HG02870 (cell line): ENCODE measurements around the gene CCDC74A.
"Not testable (repeated sequence)": the region's sequence is repeated elsewhere in the genome, so short reads cannot be mapped to it uniquely, and the experiment has no call there.

Experiments
- ATAC-seq: cut with Tn5 transposase; IDR thresholded peaks from one replicate; pipeline ENCODE4 v1.9.1; 2021; ENCODE audit warnings: mild to moderate bottlenecking, moderate library complexity; ENCODE audit not compliant: unreplicated experiment

Gene CCDC74A

DNA sequence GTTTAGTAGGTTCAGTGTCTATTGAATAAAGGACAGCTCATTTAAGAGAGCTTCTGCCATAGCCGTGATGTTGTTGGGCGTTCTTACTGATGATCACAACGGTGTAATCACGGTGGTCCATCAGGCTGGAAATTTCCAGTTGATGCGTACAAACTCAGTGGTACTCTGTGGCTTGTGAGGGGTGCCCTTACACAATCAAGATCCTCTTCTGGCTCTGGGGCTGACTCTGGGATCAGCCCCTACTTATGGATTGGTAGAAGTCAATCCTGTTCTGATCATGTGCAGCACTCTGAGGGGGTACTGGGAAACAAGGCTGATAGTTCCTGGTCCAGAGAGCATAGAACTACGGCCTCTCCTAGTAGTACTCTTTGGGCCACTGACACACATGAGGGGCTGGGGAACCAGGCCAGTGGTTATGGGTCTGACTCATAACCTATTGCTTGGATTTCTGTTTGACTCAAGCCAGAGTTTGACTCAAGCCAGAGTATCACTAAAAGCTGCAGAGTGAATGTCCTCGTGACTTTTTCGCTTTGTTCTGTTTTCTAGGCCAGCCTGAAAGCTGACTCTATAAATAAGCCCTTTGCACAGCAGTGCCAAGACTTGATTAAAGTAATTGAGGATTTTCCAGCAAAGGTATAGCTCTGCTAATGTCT lies 29.2 kb upstream of the CCDC74A start:
- ATAC-seq: peak; percentile 99

DNA sequence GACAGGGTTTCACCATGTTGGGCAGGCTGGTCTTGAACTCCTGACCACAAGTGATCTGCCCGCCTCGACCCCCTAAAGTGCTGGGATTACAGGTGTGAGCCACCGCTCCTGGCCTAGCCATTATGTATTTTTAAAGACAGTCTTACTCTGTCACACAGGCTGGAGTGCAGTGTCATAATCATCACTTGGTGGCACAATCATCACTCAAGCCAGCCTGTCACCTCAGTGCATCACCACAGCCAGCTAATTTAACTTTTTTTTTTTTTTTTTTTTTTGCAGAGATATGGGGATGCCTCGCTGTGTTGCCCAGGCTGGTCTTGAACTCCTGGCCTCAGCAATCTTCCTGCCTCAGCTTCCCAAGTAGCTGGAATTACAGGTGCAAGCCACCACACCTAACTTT lies 24.1 kb upstream of the CCDC74A start:
- ATAC-seq: not testable (repeated sequence)

DNA sequence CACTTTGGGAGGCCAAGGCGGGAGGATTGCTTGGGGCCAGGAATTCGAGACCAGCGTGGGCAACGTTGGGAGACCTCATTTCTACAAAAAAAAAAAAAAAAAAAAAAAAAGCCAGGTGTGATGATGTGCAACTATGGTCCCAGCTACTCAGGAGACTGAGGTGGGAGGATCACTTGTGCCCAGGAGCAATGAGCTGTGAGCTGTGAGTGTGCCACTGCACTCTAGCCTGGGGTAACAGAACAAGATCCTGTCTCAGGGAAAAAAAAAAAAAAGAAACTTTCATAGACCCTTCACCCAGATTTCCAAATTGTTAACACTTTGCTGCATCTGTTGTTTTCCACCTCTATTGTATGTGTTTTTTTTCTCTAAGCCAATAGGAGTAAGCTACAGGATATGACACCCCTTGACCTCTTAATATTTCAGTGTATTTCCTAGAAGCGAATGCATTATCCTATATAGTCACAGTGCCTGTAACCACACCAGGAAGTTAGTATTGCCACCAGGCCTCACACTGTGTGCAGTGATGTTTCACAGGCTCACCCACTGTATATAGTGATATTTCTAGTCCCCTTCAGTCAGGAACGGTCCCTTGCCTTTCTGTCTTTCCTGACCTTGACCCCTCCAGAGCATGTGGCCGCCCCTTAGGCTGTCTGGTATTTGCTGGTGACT lies 23.5 kb upstream of the CCDC74A start:
- not testable (repeated sequence) for ATAC-seq

DNA sequence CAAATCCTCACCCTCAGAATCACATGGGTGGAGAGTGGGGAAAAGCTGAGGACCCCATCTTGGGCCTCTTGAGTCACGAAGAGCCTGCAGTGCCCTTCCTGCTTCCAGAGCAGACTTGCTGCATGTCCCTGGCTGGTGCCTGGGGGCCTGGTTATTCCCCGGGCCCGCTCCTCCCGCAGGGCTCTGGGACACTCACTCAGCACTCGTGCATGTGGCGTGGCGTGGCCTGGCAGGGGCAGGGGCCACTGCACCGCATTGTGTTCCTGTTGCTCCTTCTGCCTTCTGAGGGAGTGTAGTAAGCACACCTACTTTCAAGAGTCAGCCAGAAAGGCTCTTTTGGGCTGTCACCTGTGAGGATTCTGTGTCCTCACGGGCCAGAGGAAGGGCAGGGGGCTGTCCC lies 18.1 kb upstream of the CCDC74A start:
- no peak for ATAC-seq

DNA sequence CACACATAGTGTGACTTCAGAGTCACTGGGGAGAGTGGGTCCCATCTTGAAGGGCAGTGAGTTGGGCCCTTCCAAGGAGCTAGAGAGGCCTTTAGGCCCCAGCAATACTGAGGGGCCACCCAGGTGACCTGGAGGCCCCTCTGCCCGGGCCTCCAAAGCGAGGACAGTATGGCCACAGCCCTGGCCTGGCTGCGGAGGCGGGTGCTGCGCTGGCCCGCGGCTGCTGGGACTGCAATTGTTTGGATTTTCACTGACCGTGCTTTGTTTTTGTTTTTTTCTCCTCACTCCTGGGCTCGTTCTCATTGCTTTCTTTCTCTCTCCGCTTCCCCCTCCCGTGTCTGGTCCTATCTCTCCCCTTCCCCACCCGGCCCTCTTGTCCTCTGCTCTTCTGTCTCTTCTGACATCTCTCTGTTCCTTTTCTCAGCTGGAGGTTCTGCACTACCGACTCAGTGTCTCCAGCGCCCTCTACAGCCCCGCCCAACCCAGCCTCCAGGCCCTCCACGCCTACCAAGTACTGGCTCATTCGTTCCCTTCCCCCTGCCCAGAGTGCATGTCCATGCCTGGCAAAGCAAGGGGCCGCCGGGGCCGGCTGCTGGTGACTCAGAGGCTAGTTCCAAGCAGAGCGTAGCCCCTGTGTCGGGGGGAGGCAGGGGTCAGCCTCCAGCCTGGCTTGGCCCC lies 16.3 kb upstream of the CCDC74A start:
- not testable (repeated sequence) for ATAC-seq

DNA sequence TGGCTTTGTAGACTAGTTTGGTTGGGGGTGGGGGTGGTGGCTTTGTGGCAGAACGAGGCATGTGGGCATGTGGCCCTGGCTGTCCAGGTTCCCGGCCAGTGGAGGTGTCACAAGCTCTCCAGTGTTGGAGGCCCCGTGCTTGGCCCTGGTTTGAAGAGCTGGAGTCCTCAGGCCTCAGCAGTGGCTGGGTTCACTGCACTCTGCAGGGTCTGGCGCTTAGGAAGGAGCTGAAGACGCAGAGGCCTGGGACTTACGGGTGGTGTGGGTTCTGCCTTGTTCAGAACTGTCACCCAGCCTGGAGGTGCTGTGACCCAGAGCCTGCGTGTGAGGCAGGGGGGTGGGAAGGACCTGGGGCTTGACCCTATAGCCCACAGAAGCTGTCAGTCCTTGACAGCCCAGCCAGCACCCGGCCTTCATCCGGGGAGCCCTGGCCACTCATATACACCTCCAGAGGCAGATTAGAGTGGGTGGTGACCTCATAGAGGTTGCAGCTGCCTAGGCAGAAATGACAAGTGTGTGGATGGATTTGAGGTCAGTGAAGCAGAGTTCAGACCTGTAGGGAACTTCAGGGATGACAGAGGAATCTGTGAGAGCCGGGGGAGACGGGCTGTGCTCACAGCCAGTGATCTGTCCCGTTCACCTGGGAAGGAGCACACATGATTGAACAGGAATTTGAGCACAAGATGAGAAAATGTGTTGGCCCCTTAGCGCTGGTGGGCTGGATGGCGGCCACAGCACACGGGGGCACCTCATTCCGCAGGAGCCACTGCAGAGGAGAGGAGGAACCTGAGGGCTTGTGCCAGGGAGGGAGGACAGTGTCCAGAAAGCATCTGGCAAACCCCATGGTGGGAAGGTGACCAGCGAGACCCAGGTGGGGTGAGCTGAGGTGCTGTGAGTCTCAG lies 15.5 kb upstream of the CCDC74A start:
- not testable (repeated sequence) for ATAC-seq

DNA sequence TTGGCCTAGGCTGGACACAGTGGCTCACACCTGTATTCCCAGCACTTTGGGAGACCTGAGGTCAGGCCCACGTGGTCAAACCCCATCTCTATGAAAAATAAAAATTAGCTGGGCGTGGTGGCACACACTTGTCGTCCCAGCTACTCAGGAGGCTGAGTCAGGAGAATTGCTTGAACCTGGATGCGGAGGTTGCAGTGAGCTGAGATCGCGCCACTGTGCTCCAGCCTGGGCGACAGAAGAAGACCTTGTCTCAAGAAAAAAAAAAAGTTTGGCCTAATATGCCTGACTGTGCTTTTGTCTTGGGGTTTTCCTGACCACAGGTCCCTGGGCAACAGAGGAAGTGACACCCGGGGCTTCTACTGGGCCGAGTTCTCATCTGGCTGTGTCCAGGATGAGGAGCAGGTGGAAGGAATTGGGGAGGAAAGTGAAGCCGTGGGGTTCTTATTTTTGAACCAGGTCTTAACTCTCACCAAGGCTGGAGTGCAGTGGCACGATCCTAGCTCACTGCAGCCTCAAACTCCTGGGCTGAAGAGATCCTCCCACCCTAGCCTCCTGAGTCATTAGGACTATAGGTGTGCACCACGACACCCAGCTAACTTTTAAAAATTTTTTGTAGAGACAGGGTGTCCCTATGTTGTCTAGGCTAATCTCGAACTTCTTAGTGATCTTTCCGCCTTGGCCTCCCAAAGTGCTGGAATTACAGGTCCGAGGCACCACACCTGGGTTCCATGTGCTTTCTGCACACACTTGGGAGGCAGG lies 13.1 kb upstream of the CCDC74A start:
- peak; percentile 62 for ATAC-seq

DNA sequence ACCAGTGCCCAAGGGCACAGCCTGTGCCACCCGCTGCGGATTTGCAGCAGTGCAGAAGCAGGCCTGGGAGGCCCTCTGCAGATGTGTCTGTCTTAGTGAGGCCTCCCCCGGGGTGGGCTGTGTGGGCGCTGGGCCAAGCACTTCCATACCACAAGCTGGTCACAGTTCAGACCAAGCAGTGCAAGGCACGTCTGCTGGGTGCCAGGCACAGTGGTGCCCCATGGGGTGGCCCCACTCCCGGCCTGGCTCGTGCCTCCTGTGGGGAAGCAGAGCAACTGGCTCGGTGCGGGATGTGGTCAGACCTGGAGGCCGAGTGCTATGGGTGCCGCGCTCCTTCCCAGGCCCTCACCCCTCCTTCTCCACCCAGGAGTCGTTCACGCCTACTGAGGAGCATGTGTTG lies 12.5 kb upstream of the CCDC74A start:
- not testable (repeated sequence) for ATAC-seq

DNA sequence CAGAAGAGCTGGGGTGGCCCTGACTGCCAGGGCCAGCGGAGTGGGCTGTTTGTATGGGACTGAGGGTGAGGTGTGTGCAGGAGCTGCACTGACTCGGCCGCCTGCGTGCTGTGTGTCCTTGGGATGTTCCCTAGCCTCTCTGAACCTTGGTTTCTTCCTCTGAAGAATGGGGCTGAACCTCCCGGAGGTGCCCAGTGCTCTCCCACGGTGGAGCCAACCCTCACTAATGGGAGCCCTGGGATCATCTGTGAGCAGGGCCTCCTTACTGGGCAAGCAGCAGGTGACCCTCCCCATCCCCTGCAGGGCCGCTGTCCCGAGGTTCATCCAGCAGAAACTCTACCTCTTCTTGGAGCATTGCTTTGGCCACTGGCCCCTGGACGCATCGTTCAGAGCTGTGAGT lies 11.7 kb upstream of the CCDC74A start:
- no peak for ATAC-seq

DNA sequence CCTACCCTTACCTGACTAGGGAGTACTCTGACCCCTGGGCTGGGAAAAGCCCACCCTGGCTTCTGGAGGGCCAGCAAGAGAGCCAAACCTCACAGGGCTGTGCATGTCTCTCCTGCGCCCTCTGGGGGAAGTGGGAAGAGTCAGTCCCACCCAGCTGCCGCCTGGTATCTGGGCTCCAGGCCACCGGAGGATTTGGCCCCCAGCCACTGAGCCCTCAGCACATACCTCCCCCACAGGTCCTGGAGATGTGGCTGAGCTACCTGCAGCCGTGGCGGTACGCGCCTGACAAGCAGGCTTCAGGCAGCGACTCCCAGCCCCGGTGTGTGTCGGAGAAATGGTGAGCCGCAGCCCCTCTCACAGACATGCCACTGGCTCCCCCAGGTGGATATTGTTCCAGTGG lies 11.1 kb upstream of the CCDC74A start:
- not testable (repeated sequence) for ATAC-seq

DNA sequence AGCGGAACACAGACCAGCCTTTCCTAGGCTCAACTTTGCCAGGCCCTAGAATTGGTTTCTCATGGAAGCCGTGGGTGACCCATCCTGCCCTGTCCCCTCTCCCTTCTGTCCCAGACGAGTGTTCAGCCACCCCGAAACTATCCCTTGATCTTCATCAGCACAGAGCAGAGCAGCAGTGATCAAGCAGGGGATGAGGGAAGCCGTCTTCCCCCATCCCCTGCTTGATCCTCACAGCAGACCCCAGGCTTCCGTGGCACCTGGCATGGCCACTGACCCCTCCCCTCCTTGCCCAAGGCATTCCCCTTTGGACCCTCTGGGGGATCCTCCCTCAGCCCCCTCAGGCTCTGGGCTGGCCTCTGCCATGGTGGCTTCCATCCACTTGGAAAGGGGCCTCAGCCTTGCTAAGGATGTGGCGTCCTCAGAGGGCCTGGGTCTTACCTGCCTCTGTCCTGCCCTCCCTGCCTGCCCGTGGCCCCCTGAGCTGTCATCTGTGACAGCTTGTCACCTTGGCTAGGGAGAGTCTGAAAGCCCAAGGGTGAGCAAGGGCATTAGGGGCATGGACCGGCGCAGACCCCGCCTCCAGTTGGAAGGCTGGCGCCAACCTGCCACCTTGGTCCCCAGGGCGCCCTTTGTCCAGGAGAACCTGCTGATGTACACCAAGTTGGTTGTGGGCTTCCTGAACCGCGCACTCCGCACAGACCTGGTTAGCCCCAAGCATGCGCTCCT lies 10.4 kb upstream of the CCDC74A start:
- ATAC-seq: no peak

DNA sequence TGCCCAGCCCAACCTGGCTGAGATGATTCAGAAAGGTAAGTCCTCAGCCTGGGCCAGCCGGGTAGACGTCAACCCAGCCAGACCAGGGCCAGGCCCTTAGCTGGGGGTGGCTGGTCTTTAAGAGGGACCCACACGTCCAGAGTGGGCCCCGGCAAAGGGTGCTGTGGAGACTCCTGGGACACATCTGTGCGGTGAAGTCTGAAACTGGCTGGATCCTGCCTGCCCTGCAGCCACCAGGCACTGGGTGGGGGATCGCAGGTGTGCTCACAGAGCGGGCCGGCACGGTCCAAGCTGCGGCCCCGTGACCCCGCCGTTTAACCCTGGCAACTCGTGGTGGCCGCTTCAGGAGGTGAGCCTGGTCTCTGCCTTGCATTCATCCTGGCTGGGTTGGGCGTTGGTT lies 9.8 kb upstream of the CCDC74A start:
- ATAC-seq: not testable (repeated sequence)

DNA sequence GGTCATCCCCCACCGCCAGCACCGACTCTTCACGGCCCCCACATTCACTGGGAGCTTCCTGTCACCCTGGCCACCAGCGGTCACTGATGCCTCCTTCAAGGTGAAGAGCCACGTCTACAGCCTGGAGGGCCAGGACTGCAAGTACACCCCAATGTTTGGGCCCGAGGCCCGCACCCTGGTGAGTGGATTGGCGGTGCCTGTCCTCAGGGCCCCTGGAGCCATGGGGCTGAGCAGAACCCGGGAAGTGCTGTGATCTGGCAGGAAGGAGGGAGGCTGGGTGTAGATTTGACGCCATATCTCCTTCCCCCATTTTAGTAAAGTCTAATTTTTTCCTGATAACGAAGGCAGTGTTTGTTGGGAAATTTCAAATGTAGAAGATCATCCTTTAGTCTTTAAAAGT lies 9.2 kb upstream of the CCDC74A start:
- not testable (repeated sequence) for ATAC-seq

DNA sequence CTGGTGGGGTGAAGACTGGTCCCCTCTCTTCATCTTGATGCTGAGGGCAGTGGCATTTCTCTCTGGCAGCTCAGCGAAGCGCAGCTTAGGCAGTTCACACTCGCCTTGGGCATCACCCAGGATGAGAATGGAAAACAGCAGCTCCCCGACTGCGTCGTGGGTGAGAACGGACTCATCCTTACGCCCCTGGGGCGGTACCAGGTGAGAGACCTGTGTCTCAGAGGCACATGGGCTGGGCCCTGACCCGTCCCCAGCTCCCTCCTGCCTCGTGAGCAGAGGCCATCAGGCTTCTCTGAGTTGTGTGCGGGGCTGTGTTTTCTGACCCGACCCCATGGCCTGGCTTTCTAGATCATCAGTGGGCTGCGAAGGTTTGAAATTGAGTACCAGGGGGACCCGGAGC lies 8.2 kb upstream of the CCDC74A start:
- ATAC-seq: no peak

DNA sequence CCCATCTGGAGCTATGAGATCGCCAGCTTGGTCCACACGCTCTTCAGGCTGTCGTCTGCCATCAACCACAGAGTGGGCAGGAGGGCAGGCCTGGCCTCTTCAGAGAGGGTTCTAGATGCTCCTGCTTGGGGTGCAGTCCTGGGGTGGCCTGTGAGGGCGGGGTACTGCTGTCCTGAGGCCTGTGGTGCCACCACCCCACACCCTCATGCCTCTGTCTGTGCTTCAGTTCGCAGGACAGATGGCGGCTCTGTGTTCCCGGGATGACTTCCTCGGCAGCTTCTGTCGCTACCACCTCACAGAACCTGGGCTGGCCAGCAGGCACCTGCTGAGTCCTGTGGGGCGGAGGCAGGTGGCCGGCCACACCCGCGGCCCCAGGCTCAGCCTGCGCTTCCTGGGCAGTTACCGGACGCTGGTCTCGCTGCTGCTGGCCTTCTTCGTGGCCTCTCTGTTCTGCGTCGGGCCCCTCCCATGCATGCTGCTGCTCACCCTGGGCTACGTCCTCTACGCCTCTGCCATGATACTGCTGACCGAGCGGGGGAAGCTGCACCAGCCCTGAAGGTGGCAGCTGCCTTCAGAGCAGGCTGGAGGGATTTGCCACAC lies 7.7 kb upstream of the CCDC74A start:
- not testable (repeated sequence) for ATAC-seq

DNA sequence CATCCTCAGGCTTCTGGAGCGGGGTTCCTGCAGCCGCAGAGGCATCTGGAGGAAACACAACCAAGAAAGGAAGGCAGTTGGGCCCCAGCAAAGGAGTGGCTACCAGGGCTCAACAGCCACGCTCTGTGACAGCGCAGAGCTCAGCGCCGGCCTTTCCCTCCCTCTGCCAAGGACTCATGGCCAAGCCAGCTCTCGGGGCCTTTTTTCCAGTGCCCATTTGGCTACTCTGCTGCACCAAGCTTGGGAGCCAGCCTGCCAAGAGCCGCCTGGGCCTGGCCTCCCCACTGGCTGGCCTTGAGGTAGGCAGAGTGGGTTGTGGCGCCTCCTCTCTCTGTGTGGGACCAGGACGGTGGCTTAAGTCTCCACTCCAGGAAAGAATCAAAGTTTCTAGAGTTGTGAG lies 7.2 kb upstream of the CCDC74A start:
- ATAC-seq: no peak

DNA sequence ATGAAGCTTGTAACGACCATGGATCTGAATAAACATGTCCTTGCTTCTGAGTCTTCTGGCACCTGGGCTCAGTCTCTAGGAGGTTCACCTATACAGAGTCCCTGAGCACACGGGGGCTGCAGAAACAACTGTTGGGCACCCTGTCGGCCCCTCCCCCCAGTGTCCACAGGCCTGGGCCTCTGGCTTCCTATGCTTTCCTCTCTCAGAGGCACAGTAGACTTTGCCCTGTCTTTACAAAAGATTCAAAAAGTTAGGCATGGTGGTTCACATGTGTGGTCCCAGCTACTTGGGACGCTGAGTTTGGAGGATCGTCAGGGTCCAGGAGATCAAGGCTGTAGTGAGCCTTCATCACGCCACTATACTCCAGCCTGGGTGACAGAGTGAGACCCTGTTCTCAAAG lies 6.2 kb upstream of the CCDC74A start:
- not testable (repeated sequence) for ATAC-seq

DNA sequence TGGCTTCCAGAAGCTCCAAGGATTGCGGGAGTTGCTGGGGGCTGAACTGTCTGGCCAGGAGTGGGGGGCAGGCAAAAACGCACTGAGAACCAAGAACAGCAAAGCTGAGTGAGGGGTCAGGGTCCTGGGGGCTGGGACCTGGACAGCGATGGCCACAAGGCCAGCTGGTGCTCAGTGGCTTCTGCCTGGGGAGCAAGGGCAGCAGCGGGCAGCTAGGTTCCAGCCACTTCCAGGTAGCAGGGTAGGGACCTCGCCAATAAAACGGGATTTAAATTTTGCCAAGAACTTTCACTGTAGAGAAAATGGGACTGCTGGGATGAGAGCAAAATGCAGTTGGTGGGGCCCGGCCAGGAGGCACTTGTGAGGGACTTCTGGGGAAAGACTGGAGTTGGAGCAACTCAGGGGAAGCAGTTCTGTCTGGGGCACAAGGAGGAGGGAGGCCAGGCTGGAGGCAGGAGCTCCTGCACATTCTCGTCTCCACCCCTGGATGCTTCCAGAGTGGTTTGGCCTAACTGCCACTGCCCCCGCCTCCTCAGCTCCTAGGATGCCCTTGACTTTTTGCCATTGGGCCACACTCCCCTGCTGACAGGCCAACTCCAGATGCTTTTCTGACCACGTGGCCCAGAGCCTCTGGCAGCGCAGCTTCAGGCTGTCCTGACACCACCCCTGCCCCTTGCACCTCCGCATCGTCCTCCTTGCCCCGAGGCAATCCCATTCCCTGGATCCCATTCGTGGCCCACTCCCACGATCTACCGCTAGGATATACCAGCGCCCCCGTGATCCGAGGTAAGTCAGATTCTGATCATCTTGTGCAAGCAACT lies 5.5 kb upstream of the CCDC74A start:
- no peak for ATAC-seq
